8988T (cell line): Measurements from ENCODE around the gene HS6ST3.

Experiments
- DNase-seq: peaks from one replicate; pipeline ENCODE4 v3.0.0; 2011

HS6ST3 gene

GRCh38 chr13:96342852-96343465 lies 253.1 kb downstream of the HS6ST3 start:
- no peak for DNase-seq

- DNase-seq, result no peak
Measured at GRCh38 chr13:96346921-96347320, 257.0 kb downstream of the HS6ST3 start.

GRCh38 chr13:96373597-96373996 lies 283.7 kb downstream of the HS6ST3 start:
- no peak for DNase-seq

- no peak for DNase-seq
Measured at GRCh38 chr13:96377835-96378234, 287.9 kb downstream of the HS6ST3 start.

GRCh38 chr13:96379967-96380366 lies 290.1 kb downstream of the HS6ST3 start:
- no peak for DNase-seq

GRCh38 chr13:96381681-96382080 lies 291.8 kb downstream of the HS6ST3 start:
- no peak for DNase-seq

GRCh38 chr13:96388598-96388997 lies 298.7 kb downstream of the HS6ST3 start:
- DNase-seq, result no peak

- no peak for DNase-seq
Measured at GRCh38 chr13:96391606-96392005, 301.7 kb downstream of the HS6ST3 start.

GRCh38 chr13:96397807-96398206 lies 307.9 kb downstream of the HS6ST3 start:
- DNase-seq, result no peak

- no peak for DNase-seq
Measured at GRCh38 chr13:96398486-96398885, 308.6 kb downstream of the HS6ST3 start.

GRCh38 chr13:96403241-96403640 lies 313.3 kb downstream of the HS6ST3 start:
- DNase-seq, result no peak

- DNase-seq, result no peak
Measured at GRCh38 chr13:96403651-96404050, 313.7 kb downstream of the HS6ST3 start.

- DNase-seq, result no peak
Measured at GRCh38 chr13:96415831-96416385, 326.0 kb downstream of the HS6ST3 start.

- DNase-seq, result no peak
Measured at GRCh38 chr13:96417939-96418685, 328.2 kb downstream of the HS6ST3 start.

- no peak for DNase-seq
Measured at GRCh38 chr13:96421314-96421713, 331.4 kb downstream of the HS6ST3 start.

GRCh38 chr13:96422002-96422401 lies 332.1 kb downstream of the HS6ST3 start:
- no peak for DNase-seq

- DNase-seq, result no peak
Measured at GRCh38 chr13:96426167-96426566, 336.3 kb downstream of the HS6ST3 start.

GRCh38 chr13:96428911-96429310 lies 339.0 kb downstream of the HS6ST3 start:
- DNase-seq, result no peak

- no peak for DNase-seq
Measured at GRCh38 chr13:96431044-96431581, 341.2 kb downstream of the HS6ST3 start.

- no peak for DNase-seq
Measured at GRCh38 chr13:96444676-96445075, 354.8 kb downstream of the HS6ST3 start.

GRCh38 chr13:96449920-96450319 lies 360.0 kb downstream of the HS6ST3 start:
- DNase-seq, result no peak

- DNase-seq, result no peak
Measured at GRCh38 chr13:96450326-96451020, 360.6 kb downstream of the HS6ST3 start.

- no peak for DNase-seq
Measured at GRCh38 chr13:96454466-96454865, 364.6 kb downstream of the HS6ST3 start.
